ENCODE data around the gene CIRBP. TPM values are rescaled to one million over a fixed set of nuclear protein-coding genes. Genes with fewer than 3 reads are reported as not detected.

The CIRBP gene
- total and polyA plus RNA-seq, 2 of the 13 experiments (the other 11 are each of a cell fraction or from before 2014, with no cell fraction given): 133 to 140 TPM

DNA sequence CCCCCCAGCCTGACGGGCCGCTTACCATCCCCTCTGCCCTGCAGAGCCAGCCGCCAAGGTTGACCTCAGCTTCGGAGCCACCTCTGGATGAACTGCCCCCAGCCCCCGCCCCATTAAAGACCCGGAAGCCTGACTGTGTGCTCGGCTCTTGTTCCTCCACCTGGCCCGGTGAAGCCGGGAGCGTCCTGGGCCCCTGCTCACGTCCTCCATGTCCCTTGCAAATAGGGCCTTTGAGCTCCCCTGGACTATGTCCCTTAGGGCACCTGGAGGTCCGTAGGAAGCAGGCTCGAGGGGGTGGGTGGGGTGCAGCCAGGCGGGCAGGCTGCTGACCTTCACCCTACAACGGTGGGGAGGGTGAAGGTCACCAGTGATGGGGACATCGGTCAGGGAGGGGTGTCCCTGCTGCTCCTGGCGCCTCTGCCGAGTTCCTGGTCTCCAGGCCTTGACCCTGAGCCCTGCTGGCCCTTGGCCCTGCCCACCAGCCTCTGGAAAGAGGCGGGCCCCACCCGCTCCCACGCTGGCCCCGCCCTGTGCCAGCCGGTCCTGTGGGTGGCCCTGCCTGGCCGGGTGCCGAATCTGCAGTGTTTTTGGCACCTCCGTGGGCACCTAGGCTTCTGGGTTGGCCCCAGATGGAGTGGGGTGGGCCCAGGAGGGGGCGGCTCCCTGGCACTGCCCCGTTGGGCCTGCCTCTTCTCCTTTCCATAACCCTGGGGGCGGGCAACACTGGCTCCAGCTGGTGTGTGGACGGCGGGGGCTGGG is 24.3 kb upstream of the CIRBP start (continued):
- TF ChIP-seq, protein P1, sequence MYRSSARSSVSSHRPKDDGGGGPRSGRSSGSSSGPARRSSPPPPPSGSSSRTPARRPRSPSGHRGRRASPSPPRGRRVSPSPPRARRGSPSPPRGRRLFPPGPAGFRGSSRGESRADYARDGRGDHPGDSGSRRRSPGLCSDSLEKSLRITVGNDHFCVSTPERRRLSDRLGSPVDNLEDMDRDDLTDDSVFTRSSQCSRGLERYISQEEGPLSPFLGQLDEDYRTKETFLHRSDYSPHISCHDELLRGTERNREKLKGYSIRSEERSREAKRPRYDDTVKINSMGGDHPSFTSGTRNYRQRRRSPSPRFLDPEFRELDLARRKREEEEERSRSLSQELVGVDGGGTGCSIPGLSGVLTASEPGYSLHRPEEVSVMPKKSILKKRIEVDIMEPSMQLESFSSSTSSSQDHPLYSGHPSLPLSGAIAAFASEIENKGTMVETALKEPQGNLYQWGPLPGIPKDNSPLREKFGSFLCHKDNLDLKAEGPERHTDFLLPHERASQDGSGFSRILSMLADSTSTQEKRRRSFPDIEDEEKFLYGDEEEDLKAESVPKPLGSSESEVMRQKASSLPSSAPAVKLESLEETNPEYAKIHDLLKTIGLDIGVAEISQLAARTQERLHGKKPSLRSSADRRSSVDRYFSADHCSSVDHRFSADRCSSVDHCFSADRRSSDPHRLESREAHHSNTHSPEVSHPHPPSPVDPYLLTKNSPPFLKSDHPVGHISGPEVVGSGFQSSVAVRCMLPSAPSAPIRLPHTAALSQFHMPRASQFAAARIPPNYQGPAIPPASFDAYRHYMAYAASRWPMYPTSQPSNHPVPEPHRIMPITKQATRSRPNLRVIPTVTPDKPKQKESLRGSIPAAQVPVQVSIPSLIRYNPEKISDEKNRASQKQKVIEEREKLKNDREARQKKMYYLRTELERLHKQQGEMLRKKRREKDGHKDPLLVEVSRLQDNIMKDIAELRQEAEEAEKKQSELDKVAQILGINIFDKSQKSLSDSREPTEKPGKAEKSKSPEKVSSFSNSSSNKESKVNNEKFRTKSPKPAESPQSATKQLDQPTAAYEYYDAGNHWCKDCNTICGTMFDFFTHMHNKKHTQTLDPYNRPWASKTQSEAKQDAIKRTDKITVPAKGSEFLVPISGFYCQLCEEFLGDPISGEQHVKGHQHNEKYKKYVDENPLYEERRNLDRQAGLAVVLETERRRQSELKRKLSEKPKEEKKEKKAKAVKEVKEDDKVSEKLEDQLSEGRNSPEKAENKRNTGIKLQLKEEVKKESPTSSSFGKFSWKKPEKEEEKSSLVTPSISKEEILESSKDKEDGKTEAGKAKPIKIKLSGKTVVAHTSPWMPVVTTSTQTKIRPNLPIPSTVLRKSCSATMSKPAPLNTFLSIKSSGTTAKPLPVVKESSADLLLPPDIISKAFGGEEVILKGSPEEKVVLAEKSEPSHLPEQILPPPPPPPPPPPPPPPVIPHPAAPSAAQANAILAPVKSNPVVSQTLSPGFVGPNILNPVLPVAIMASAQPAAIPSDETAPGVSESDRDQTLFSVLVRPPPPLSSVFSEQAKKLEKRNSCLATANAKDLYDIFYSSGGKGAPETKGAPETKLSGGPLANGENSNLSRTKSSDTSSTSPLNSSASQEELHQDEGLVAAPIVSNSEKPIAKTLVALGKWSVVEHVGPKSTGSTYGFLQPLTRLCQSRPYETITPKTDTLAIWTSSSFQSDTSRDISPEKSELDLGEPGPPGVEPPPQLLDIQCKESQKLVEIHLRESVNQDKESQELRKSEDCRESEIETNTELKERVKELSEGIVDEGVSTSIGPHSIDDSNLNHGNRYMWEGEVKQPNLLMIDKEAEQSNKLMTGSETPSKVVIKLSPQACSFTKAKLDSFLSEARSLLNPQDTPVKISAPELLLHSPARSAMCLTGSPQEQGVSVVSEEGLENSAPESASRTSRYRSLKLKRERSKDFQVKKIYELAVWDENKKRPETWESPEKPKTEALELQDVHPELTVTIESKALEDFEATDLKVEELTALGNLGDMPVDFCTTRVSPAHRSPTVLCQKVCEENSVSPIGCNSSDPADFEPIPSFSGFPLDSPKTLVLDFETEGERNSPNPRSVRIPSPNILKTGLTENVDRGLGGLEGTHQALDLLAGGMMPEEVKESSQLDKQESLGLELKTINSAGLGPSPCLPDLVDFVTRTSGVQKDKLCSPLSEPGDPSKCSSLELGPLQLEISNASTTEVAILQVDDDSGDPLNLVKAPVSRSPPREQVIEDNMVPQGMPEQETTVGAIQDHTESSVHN (CRISPR knock-in tag; IDR thresholded peaks at IDR 0.05): no peak; the same call in 1 of the 2 replicates
- TF ChIP-seq ONECUT2 (CRISPR knock-in tag; IDR thresholded peaks at IDR 0.05) (0 out of 2 replicates have a peak, but pooled peaks have one; percentile 18), ZSCAN25 (CRISPR knock-in tag; IDR thresholded peaks at IDR 0.05) (peak; percentile 85), HOXA3 (CRISPR knock-in tag; IDR thresholded peaks at IDR 0.05) (peak; percentile 87), NR2F6 (IDR thresholded peaks at IDR 0.05) (peak; percentile 97), NR2F6 (CRISPR knock-in tag; IDR thresholded peaks at IDR 0.05) (peak; percentile 99), FOSL2 (CRISPR knock-in tag; IDR thresholded peaks at IDR 0.05) (peak; percentile 80), ZNF773 (CRISPR knock-in tag; IDR thresholded peaks at IDR 0.05; ENCODE audit: borderline replicate concordance) (no peak), ZNF224 (CRISPR knock-in tag; IDR thresholded peaks at IDR 0.05) (no peak), TEAD2 (CRISPR knock-in tag; IDR thresholded peaks at IDR 0.05) (no peak), SMAD3 (CRISPR knock-in tag; IDR thresholded peaks at IDR 0.05) (peak; percentile 62; the same call in 1 of the 2 replicates), TRIM24 (CRISPR knock-in tag; IDR thresholded peaks at IDR 0.05) (peak; percentile 75; the same call in 1 of the 2 replicates)
- TF ChIP-seq, protein P2, sequence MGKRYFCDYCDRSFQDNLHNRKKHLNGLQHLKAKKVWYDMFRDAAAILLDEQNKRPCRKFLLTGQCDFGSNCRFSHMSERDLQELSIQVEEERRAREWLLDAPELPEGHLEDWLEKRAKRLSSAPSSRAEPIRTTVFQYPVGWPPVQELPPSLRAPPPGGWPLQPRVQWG (CRISPR knock-in tag; IDR thresholded peaks at IDR 0.05; ENCODE audit: borderline replicate concordance, low read depth): no peak
- TF ChIP-seq, protein P3, sequence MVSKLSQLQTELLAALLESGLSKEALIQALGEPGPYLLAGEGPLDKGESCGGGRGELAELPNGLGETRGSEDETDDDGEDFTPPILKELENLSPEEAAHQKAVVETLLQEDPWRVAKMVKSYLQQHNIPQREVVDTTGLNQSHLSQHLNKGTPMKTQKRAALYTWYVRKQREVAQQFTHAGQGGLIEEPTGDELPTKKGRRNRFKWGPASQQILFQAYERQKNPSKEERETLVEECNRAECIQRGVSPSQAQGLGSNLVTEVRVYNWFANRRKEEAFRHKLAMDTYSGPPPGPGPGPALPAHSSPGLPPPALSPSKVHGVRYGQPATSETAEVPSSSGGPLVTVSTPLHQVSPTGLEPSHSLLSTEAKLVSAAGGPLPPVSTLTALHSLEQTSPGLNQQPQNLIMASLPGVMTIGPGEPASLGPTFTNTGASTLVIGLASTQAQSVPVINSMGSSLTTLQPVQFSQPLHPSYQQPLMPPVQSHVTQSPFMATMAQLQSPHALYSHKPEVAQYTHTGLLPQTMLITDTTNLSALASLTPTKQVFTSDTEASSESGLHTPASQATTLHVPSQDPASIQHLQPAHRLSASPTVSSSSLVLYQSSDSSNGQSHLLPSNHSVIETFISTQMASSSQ (IDR thresholded peaks at IDR 0.05; ENCODE audit: low read depth): 0 out of 2 replicates have a peak, but pooled peaks have one; percentile 51
- TF ChIP-seq, protein P3 (CRISPR knock-in tag; IDR thresholded peaks at IDR 0.05; ENCODE audit: borderline replicate concordance): peak; percentile 81
- TF ChIP-seq, protein P4, sequence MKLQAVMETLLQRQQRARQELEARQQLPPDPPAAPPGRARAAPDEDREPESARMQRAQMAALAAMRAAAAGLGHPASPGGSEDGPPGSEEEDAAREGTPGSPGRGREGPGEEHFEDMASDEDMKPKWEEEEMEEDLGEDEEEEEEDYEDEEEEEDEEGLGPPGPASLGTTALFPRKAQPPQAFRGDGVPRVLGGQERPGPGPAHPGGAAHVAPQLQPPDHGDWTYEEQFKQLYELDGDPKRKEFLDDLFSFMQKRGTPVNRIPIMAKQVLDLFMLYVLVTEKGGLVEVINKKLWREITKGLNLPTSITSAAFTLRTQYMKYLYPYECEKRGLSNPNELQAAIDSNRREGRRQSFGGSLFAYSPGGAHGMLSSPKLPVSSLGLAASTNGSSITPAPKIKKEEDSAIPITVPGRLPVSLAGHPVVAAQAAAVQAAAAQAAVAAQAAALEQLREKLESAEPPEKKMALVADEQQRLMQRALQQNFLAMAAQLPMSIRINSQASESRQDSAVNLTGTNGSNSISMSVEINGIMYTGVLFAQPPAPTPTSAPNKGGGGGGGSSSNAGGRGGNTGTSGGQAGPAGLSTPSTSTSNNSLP (IDR thresholded peaks at IDR 0.05; ENCODE audit: low read depth, low read length): no peak

Data from HepG2 (cell line).